HG03060 (cell line): ENCODE results near the gene SDHB.
A peak's percentile ranks its signal among the peaks of the same experiment; 100 is the strongest.

Experiments
- ATAC-seq: cut with Tn5 transposase; IDR thresholded peaks from one replicate; pipeline ENCODE4 v1.9.1; 2021; ENCODE audit warnings: low read depth, moderate number of reproducible peaks; ENCODE audit not compliant: unreplicated experiment

The SDHB gene

GRCh38 chr1:17052038-17052437 is 1.8 kb downstream of the SDHB start:
- ATAC-seq, result no peak

GRCh38 chr1:17047924-17048323 is 5.9 kb downstream of the SDHB start:
- no peak for ATAC-seq

DNA sequence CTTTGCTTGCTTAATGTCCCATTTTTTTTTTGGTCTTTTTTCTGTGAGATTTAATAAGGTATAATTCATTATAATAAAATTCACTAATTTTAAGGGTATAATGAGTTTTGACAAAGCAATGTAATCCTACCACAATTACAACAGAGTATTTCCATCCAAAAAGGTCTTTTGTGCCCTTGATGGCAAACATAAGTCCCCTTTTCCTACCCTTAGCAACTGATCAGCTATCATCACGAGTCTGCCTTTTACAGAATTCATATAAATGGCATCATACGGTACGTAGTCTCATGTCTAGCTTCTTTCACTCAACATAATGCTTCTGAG is 7.5 kb downstream of the SDHB start:
- ATAC-seq, result no peak

GRCh38 chr1:17045634-17046333 is 8.0 kb downstream of the SDHB start:
- no peak for ATAC-seq

- ATAC-seq, result no peak
These were observed 8.7 kb downstream of the SDHB start for GRCh38 chr1:17045150-17045549.

- ATAC-seq, result no peak
These were observed 10.2 kb downstream of the SDHB start for GRCh38 chr1:17043676-17044075.

GRCh38 chr1:17040135-17040534 is 13.7 kb downstream of the SDHB start:
- no peak for ATAC-seq

GRCh38 chr1:17039522-17039921 is 14.3 kb downstream of the SDHB start:
- no peak for ATAC-seq

GRCh38 chr1:17033481-17033880 is 20.4 kb downstream of the SDHB start:
- no peak for ATAC-seq

DNA sequence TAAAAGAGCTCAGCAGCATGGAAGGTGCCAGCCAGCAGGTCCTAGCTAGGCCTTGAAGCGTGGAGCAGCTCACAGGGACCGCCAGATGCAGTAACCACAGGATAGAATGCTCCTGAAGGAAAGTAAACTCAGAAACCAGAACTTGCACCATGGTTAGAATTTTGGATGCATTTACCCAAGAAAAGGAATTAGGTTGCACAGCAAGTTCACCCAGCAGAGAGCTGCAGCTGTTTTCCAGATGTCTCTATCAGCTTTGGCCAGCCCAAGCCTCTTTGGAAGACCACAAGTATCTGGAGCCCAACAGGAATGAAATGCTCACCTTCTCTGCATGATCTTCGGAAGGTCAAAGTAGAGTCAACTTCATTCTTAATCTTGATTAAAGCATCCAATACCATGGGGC is 21.1 kb downstream of the SDHB start:
- no peak for ATAC-seq

GRCh38 chr1:17031436-17031835 is 22.4 kb downstream of the SDHB start:
- no peak for ATAC-seq

- no peak for ATAC-seq
These were observed 23.6 kb downstream of the SDHB start for GRCh38 chr1:17030206-17030605.

GRCh38 chr1:17028662-17029188 is 25.1 kb downstream of the SDHB start:
- no peak for ATAC-seq

GRCh38 chr1:17027900-17028299 is 25.9 kb downstream of the SDHB start:
- no peak for ATAC-seq

- no peak for ATAC-seq
These were observed 26.4 kb downstream of the SDHB start for GRCh38 chr1:17027403-17027802.

GRCh38 chr1:17024721-17025120 is 29.1 kb downstream of the SDHB start:
- no peak for ATAC-seq

DNA sequence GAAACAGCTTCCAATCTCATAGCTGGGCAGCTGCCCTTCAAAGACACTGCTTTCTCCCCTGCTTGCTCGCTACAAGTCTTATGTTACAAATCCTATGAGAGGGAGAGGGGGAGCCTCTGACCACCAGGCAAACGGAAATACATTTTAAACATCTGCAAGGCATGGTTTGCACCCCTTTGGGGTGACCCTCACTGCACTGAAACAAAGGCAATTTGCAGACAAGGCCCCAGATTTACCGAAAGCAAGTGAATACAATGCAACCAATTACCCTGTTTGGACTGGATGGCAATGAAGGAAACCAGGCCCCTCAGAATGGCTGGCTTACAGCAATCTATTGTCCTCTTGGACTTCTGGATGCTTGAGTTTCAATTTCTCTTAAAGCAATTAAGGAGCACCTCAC is 30.3 kb downstream of the SDHB start:
- ATAC-seq, result no peak

DNA sequence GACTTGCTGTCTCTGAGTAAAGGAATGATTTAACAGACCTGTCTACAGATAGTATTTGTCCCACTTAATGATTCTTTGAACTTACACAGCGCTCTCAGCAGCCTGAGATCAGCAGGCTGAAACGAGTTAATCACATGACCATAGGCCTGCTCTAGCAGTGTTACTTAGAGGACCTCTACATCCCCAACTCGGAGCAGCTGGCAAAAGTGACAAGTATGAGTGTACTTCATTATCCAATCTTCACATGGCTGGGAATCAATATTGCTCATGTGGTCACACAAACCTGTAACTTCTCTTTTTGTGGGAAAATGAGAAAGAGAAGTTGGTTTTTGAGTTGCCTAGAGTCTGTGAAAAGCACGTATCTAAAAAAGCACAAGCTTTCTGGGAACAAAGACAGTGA is 30.7 kb downstream of the SDHB start:
- peak; percentile 48 for ATAC-seq

DNA sequence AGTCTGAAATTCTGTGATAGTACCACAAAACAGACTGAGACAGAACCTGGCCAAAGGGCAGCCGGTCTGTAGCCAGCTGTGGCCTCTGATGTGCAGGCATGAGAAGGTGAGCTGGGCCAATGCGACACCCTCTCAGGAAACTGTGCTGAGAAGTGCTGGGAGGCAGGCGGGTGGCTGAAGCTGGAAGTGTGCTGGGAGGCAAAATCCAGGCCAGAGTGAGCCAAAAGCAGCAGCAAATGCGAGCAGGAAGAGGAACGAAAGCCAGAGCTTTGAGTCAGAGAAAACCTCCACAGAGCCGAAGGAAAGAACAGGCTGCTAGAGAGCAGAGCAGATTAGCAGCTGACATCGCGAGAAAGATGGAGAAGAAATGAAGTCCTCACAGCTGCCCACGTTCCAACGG is 31.9 kb downstream of the SDHB start:
- no peak for ATAC-seq

DNA sequence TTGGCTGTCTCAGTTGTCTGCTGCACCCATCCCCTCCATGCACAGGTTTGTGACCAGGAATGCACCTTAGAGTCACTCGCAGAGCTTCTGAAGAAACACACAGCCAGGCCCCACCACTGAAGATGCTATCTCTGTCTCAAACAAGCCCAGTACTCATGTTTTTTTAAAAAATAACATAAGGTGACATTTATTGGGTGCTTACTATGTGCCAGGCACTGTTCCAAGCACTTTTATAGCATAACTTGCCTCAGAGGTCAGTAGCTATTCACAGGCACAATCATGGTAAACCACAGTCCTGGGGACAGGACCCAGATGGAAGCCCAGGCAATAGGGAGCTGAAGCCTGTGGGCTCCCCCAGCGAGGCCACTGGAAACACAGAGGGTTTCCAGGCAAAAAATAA is 33.3 kb downstream of the SDHB start:
- ATAC-seq, result no peak

DNA sequence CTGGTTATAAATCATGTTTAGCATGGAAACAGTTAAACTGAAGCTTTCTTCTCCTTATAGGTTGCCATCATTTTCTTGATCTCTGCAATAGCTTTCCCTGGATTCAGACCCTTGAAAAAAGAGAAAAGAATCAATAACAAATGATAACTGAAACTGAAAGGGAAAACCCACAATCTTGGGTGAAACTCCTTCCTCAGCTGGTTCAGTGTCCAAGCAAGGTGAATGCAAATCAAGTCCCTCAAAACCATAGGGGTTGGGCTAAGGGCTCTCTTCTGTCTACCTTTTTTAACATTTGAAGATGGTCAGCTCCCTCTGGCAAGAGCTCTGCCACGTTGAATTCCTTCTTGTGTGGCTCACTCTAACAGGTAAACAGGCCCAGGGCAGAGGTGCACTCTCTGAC is 35.0 kb downstream of the SDHB start:
- no peak for ATAC-seq

DNA sequence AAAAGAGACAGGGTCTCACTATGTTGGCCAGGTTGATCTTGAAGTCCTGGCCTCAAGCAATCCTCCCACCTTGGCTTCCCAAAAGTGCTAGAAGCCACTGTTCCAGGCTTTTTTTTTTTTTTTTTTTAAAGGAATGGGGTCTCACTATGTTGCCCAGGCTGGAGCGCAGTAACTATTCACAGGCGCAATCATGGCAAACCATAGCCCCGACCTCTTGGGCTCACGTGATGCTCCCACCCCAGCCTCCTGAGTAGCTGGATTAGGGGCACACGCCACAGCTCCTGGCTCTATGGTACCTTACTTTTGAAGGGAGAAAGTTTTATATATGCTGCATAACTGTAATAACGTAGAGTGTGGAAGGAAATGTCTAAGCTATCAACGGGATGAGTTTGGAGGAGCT is 36.4 kb downstream of the SDHB start:
- ATAC-seq, result no peak

DNA sequence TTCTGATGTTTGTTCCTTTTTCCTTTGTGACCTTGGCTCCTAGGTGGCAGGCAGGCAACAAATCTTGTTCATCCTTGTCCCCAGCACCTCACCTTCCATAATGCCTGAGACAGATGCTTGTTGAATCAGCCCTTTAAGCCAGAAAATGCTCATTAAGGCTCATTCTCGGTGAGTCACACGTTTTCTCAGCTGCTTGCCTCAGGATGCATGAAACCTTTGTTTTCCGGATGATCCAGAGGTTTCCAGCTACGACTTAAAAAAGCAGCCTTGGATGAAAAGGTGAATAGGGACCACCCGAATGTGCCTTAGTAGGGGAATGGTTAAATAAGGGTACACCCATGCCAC is 37.5 kb downstream of the SDHB start:
- ATAC-seq, result no peak
